SK-N-MC (cell line): Measurements from ENCODE around the gene KIF26B.

ENCODE experiments used
- EZH2 ChIP-seq: fragments of 200-600 bp; sonication (generic); IDR thresholded peaks from one replicate; pipeline ENCODE4 v1.6.1; 2017; ENCODE audit warnings: antibody characterized with exemption
- POLR2AphosphoS5 ChIP-seq: IDR thresholded peaks from 2 replicates; pipeline ENCODE4 v1.6.1; 2012; ENCODE audit warnings: mild to moderate bottlenecking, low read depth, low read length, borderline replicate concordance

DNA sequence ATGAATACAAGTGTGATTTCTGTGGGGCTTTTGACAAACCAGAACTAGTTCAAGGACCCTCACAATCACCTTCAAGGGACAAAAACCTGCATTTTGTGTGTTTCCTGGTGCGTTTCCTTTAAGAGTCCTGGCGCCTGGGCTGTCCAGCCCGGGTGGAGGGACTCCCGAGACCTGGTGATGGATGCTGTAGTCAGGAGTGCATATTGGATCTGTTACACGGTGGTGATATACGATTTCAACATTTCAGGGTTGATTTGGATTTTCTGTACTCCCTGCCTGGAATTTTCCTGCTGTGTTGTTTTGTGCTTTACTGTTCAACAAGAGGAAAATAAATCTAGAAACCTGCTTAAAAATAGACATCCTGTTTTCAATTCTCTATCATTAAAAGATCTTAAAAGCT lies 162.0 kb downstream of the KIF26B start:
- TF ChIP-seq POLR2AphosphoS5: no peak
- TF ChIP-seq EZH2: no peak
